ENCODE results near the gene KLF16. TPM values are rescaled to one million over a fixed set of nuclear protein-coding genes. Genes with fewer than 3 reads are reported as not detected.
A peak's percentile ranks its signal among the peaks of the same experiment; 100 is the strongest.

The KLF16 gene
- total and polyA plus RNA-seq, 9 of the 15 experiments (the other 6 are each of a cell fraction or from before 2014, with no cell fraction given) = 0.04 to 60.4 (median 6.8) TPM

DNA sequence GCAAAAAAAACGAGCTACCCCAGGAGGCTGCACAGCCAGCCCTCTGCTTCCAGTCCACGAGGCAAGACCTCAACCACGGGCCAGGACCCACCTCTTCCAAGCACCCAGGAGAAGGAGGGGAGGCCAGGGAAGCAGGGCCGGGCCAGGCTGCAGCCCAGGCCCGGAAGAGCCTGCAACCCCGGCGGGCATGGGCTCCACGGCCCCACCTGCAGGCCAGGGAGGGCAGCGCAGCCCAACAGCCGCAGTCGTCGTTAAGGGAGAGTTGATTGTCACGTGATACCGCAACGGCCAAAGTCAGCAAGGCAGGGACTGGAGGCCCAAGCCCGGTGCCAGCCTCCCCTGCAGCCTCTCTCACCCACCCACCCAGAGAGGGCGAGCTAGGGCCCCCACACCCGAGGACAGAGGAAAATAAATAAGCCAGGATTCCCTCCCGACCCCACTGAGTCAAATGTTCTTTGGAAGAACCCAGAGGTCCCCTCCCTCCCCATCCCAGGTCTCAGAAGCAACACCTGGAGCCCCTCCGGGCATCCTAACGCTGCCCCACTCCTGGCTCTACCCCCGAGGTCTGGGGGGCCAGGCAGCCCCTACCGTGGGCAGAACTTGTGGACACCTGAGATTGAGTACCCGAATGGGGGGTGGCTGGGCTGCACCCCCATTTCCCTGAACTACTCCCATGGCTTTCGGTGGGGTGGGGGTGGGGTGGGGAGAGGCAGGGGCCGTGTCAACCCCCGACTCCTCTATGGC lies 9.9 kb downstream of the KLF16 start (continued):
- TF ChIP-seq ZBTB40 (IDR thresholded peaks at IDR 0.05) (no peak), ZBTB40 (CRISPR knock-in tag; IDR thresholded peaks at IDR 0.05) (no peak), ZEB2 (IDR thresholded peaks at IDR 0.05) (no peak), MCM3 (IDR thresholded peaks at IDR 0.05) (no peak), HMG20A (CRISPR knock-in tag; conservative IDR thresholded peaks at IDR 0.05) (no peak), PTTG1 (tag; IDR thresholded peaks at IDR 0.05; ENCODE audit: low read depth) (no peak), NBN (IDR thresholded peaks at IDR 0.05; ENCODE audit: low read depth) (peak; percentile 74), KLF6 (CRISPR knock-in tag; IDR thresholded peaks at IDR 0.05; ENCODE audit: borderline replicate concordance) (no peak; the same call in 1 of the 2 replicates), JUN (IDR thresholded peaks at IDR 0.05; ENCODE audit: borderline replicate concordance, low read depth, low read length) (0 out of 2 replicates have a peak, but pooled peaks have one; percentile 21), JUN (CRISPR knock-in tag; IDR thresholded peaks at IDR 0.05; ENCODE audit: borderline replicate concordance) (no peak), CREB1 (IDR thresholded peaks at IDR 0.05) (peak; percentile 21), CREB1 (CRISPR knock-in tag; IDR thresholded peaks at IDR 0.05) (peak; percentile 68; the same call in 1 of the 2 replicates)
- TF ChIP-seq, protein P1, sequence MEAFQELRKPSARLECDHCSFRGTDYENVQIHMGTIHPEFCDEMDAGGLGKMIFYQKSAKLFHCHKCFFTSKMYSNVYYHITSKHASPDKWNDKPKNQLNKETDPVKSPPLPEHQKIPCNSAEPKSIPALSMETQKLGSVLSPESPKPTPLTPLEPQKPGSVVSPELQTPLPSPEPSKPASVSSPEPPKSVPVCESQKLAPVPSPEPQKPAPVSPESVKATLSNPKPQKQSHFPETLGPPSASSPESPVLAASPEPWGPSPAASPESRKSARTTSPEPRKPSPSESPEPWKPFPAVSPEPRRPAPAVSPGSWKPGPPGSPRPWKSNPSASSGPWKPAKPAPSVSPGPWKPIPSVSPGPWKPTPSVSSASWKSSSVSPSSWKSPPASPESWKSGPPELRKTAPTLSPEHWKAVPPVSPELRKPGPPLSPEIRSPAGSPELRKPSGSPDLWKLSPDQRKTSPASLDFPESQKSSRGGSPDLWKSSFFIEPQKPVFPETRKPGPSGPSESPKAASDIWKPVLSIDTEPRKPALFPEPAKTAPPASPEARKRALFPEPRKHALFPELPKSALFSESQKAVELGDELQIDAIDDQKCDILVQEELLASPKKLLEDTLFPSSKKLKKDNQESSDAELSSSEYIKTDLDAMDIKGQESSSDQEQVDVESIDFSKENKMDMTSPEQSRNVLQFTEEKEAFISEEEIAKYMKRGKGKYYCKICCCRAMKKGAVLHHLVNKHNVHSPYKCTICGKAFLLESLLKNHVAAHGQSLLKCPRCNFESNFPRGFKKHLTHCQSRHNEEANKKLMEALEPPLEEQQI (IDR thresholded peaks at IDR 0.05) = no peak
